NB4 (cell line): Measurements from ENCODE around the gene PARK7.

ENCODE experiments used
- MYC ChIP-seq: IDR thresholded peaks from 2 replicates; pipeline ENCODE4 v1.6.1; 2011; ENCODE audit warnings: low read depth, low read length
- POLR2A ChIP-seq: IDR thresholded peaks from 2 replicates; pipeline ENCODE4 v1.6.1; 2011; ENCODE audit warnings: mild to moderate bottlenecking; ENCODE audit not compliant: insufficient read length; ENCODE audit errors: extremely low read depth
- TF ChIP-seq, protein P1 (sequence below): IDR thresholded peaks from one replicate; pipeline ENCODE4 v1.5.1; 2012; ENCODE audit warnings: low read depth, low read length
- TF ChIP-seq, protein P2 (sequence below): IDR thresholded peaks from 2 replicates; pipeline ENCODE4 v1.6.1; 2011; ENCODE audit warnings: low read depth, low read length

DNA sequence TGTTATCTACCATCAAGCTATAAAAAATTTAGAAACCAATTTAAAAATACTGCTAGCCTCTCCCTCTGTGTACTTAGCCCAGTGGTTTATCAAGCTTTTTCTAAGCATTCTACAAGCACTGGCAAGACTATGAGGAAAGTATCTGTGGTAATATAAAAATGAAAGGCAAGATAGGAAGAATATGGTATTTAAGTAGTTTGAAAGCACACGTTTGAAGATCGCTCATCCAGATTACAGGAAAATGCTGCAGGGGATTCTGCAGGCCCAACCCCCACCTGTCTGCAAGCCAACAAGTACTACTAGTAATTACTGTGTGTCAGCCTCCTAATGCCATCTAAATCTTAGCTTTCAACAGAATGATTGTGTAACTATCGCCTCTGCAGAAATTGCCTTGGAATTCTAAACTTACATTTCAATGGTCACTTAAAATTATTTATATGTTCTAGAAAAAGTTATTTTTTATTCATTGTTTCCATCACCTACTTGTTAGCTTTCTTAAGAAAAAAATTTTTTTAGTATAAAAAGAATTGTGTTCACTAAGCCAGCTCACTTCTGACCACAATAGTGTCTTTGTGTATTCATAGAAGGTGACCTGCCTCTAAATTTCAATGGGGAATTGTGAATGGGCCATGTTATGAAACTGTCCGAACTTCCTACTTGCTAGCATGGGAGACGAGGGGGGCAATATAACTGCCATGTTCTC is 56.1 kb downstream of the PARK7 start:
- TF ChIP-seq, protein P1, sequence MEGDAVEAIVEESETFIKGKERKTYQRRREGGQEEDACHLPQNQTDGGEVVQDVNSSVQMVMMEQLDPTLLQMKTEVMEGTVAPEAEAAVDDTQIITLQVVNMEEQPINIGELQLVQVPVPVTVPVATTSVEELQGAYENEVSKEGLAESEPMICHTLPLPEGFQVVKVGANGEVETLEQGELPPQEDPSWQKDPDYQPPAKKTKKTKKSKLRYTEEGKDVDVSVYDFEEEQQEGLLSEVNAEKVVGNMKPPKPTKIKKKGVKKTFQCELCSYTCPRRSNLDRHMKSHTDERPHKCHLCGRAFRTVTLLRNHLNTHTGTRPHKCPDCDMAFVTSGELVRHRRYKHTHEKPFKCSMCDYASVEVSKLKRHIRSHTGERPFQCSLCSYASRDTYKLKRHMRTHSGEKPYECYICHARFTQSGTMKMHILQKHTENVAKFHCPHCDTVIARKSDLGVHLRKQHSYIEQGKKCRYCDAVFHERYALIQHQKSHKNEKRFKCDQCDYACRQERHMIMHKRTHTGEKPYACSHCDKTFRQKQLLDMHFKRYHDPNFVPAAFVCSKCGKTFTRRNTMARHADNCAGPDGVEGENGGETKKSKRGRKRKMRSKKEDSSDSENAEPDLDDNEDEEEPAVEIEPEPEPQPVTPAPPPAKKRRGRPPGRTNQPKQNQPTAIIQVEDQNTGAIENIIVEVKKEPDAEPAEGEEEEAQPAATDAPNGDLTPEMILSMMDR = no peak
- TF ChIP-seq, protein P2, sequence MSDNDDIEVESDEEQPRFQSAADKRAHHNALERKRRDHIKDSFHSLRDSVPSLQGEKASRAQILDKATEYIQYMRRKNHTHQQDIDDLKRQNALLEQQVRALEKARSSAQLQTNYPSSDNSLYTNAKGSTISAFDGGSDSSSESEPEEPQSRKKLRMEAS = no peak
- TF ChIP-seq POLR2A = no peak
- TF ChIP-seq MYC = no peak
